ENCODE data around the gene RHBDD1. TPM values are rescaled to one million over a fixed set of nuclear protein-coding genes. Genes with fewer than 3 reads are reported as not detected.

Gene RHBDD1
- total RNA-seq, 2 experiments from 2014 or later: 43.8 to 47.1 TPM

GRCh38 chr2:226877491-226877890, 41.6 kb downstream of the RHBDD1 start:
- no peaks in the 10 kb centered on the region for H3K27me3 Mint-ChIP-seq
- no peaks in the 10 kb centered on the region for H3K9me3 ChIP-seq (ENCODE audit: control insufficient read depth in 1 of 2, insufficient read depth in 1 of 2, low read length in 2 of 2)
- ChIA-PET CTCF (interaction anchor here (0.7 to 1.4 kb wide), 2 partner anchors 77 to 92 kb away, joined by 4 to 5 read pairs; no protein-coding TSS in a partner anchor), POLR2A (no interaction called here)
- H3K4me1 ChIP-seq (ENCODE audit: insufficient read depth, low read length): no peaks in the 10 kb centered on the region
- H3K4me3 ChIP-seq (ENCODE audit: low read length): no peak overlapping the region
- H3K4me1 Mint-ChIP-seq (ENCODE audit: low read depth): no peaks in the 10 kb centered on the region
- TF ChIP-seq CTCF (IDR thresholded peaks at IDR 0.05): no peak
- no peak overlapping the region for H3K27ac ChIP-seq (ENCODE audit: low read depth in 1 of 2, low read length in 2 of 2)
- H3K9me3 Mint-ChIP-seq: peaks cover 4% of the 10 kb centered on the region
- DNase-seq (no peak), ATAC-seq (ENCODE audit: poor library complexity) (no peak)
- no peak overlapping the region for H3K27ac Mint-ChIP-seq
- H3K36me3 ChIP-seq (ENCODE audit: insufficient read depth, low read length): peaks cover 10% of the 10 kb centered on the region
- H3K4me3 Mint-ChIP-seq: no peak overlapping the region
- H3K36me3 Mint-ChIP-seq (ENCODE audit: low read depth): peaks cover 89% of the 10 kb centered on the region
- intact Hi-C loops (cut with DNase I, micrococcal nuclease): no loop called here
- H3K27me3 ChIP-seq (ENCODE audit: control insufficient read depth in 1 of 2, insufficient read depth in 2 of 2, low read length in 2 of 2): no peaks in the 10 kb centered on the region

- H3K4me1 ChIP-seq (ENCODE audit: insufficient read depth, low read length): no peaks in the 10 kb centered on the region
- H3K27ac ChIP-seq (ENCODE audit: low read depth in 1 of 2, low read length in 2 of 2): no peak overlapping the region
- H3K9me3 Mint-ChIP-seq: peaks cover 4% of the 10 kb centered on the region
- CTCF ChIA-PET: no interaction called here
- H3K27ac Mint-ChIP-seq: no peak overlapping the region
- no peak overlapping the region for H3K4me3 Mint-ChIP-seq
- H3K36me3 Mint-ChIP-seq (ENCODE audit: low read depth): peaks cover 77% of the 10 kb centered on the region
- H3K9me3 ChIP-seq (ENCODE audit: control insufficient read depth in 1 of 2, insufficient read depth in 1 of 2, low read length in 2 of 2): no peaks in the 10 kb centered on the region
- peaks cover 5% of the 10 kb centered on the region for H3K36me3 ChIP-seq (ENCODE audit: insufficient read depth, low read length)
- no peak for TF ChIP-seq CTCF (IDR thresholded peaks at IDR 0.05)
- intact Hi-C loops (cut with DNase I, micrococcal nuclease): no loop called here
- no peak overlapping the region for H3K4me3 ChIP-seq (ENCODE audit: low read length)
- DNase-seq (no peak), ATAC-seq (ENCODE audit: poor library complexity) (no peak)
- H3K27me3 Mint-ChIP-seq: no peaks in the 10 kb centered on the region
- no peaks in the 10 kb centered on the region for H3K4me1 Mint-ChIP-seq (ENCODE audit: low read depth)
- POLR2A ChIA-PET: no interaction called here
- no peaks in the 10 kb centered on the region for H3K27me3 ChIP-seq (ENCODE audit: control insufficient read depth in 1 of 2, insufficient read depth in 2 of 2, low read length in 2 of 2)
Observed at GRCh38 chr2:226881287-226881686, 45.4 kb downstream of the RHBDD1 start.

- Mint-ChIP-seq H3K27ac (no peak overlapping the region), H3K4me3 (no peak overlapping the region), H3K4me1 (ENCODE audit: low read depth) (no peaks in the 10 kb centered on the region), H3K36me3 (ENCODE audit: low read depth) (peaks cover 69% of the 10 kb centered on the region), H3K27me3 (no peaks in the 10 kb centered on the region), H3K9me3 (peaks cover 4% of the 10 kb centered on the region)
- no peaks in the 10 kb centered on the region for H3K9me3 ChIP-seq (ENCODE audit: control insufficient read depth in 1 of 2, insufficient read depth in 1 of 2, low read length in 2 of 2)
- no peak overlapping the region for H3K4me3 ChIP-seq (ENCODE audit: low read length)
- no peak overlapping the region for H3K27ac ChIP-seq (ENCODE audit: low read depth in 1 of 2, low read length in 2 of 2)
- no peaks in the 10 kb centered on the region for H3K4me1 ChIP-seq (ENCODE audit: insufficient read depth, low read length)
- no peaks in the 10 kb centered on the region for H3K27me3 ChIP-seq (ENCODE audit: control insufficient read depth in 1 of 2, insufficient read depth in 2 of 2, low read length in 2 of 2)
- ATAC-seq (ENCODE audit: poor library complexity) (no peak), DNase-seq (no peak)
- ChIA-PET POLR2A (no interaction called here), CTCF (no interaction called here)
- intact Hi-C loops (cut with DNase I, micrococcal nuclease): no loop called here
- peaks cover 5% of the 10 kb centered on the region for H3K36me3 ChIP-seq (ENCODE audit: insufficient read depth, low read length)
- no peak for TF ChIP-seq CTCF (IDR thresholded peaks at IDR 0.05)
Observed at GRCh38 chr2:226882606-226883005, 46.8 kb downstream of the RHBDD1 start.

Data from CD4-positive, alpha-beta T cell (primary cell).